C4-2B (cell line): ENCODE data around the gene SLC4A9.
A peak's percentile ranks its signal among the peaks of the same experiment; 100 is the strongest.

ENCODE experiments used
- H3K27ac ChIP-seq: fragments of 450-650 bp; 2 replicates; pipeline ENCODE4 v1.5.1; 2017
- ZFX ChIP-seq: fragments of 450-650 bp; IDR thresholded peaks from 2 replicates; pipeline ENCODE4 v1.6.1; 2017
- TF ChIP-seq, protein P1 (sequence below): fragments of 450-650 bp; conservative IDR thresholded peaks from 2 replicates; pipeline ENCODE4 v1.5.1; 2017; ENCODE audit warnings: mild to moderate bottlenecking

SLC4A9 gene

DNA sequence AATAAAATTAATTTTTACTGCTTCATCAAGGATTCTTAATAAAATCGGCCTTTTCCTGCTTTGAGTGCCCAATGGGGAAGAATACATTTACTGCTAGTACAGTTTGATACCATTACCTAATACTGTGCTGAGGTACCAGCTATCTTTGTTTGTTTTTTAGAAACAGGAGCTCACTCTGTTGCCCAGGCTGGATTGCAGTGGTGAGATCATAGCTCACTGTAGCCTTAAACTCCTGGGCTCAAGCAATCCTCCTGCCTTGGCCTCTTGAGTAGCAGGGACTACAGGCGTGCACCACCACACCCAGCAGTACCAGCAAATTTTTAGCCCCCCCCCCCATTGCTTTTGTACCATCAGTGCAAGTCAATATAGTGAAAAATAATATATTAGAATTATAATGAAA is 28.1 kb downstream of the SLC4A9 start:
- TF ChIP-seq, protein P1, sequence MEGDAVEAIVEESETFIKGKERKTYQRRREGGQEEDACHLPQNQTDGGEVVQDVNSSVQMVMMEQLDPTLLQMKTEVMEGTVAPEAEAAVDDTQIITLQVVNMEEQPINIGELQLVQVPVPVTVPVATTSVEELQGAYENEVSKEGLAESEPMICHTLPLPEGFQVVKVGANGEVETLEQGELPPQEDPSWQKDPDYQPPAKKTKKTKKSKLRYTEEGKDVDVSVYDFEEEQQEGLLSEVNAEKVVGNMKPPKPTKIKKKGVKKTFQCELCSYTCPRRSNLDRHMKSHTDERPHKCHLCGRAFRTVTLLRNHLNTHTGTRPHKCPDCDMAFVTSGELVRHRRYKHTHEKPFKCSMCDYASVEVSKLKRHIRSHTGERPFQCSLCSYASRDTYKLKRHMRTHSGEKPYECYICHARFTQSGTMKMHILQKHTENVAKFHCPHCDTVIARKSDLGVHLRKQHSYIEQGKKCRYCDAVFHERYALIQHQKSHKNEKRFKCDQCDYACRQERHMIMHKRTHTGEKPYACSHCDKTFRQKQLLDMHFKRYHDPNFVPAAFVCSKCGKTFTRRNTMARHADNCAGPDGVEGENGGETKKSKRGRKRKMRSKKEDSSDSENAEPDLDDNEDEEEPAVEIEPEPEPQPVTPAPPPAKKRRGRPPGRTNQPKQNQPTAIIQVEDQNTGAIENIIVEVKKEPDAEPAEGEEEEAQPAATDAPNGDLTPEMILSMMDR = no peak
- TF ChIP-seq ZFX = no peak
- H3K27ac ChIP-seq = no peak overlapping the region

DNA sequence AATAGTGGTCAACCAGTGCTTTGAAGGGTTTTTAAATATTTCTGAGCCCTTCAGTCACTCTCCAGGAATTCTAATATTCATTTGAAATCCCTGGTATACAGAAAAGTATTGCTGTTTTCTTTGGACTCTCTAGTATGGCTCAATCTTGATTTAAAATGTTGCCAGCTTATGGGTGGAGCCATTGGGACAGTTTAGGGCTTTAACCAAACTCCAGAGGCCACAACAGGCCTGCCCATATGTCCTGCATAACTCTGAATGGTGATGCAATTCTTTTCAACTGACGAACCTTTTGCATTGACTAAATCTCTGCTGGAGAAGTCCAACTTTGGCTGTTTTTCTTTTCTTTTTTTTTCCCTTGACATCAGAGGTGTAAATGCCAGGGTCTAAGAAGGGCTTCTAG is 31.3 kb downstream of the SLC4A9 start:
- H3K27ac ChIP-seq = no peak overlapping the region
- TF ChIP-seq ZFX = no peak
- TF ChIP-seq, protein P1 = no peak

DNA sequence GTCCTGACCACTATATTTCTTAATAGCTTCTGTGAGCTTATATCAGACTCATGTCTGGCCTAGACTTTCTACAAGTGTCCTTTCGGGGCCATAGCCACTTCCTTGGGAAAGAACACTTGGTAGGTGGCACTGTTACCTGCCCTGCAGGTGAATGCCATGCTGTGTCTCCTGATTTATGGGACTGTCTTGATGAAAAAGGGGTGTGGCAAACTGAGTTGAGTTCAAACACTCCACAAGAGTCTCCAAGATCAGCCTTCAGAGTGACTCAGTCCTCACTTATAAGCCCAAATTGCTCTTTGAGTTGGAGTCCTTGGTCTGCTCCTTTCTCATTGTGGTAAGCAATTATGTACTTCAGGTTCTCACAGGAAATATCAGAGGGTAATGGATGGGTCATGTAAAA is 31.7 kb downstream of the SLC4A9 start:
- no peak overlapping the region for H3K27ac ChIP-seq
- TF ChIP-seq, protein P1 = no peak
- no peak for TF ChIP-seq ZFX

DNA sequence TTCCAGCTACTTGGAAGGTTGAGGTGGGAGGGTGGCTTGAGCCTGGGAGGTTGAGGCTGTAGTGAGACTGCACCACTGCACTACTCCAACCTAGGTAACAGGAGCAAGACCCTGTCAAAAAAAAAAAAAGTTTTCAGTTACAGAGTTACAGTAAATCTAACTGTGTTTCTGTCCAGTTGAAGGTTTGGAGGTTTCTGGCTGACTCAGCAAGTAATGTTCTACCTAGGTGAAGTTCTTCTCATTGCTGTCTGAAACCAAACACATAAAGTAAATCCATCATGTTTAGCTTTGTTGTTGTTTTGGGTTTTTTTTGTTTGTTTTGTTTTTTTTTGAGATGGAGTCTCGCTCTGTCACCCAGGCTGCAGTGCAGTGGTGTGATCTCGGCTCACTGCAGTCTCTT is 33.7 kb downstream of the SLC4A9 start:
- TF ChIP-seq, protein P1 = no peak
- no peak for TF ChIP-seq ZFX
- H3K27ac ChIP-seq = no peak overlapping the region

DNA sequence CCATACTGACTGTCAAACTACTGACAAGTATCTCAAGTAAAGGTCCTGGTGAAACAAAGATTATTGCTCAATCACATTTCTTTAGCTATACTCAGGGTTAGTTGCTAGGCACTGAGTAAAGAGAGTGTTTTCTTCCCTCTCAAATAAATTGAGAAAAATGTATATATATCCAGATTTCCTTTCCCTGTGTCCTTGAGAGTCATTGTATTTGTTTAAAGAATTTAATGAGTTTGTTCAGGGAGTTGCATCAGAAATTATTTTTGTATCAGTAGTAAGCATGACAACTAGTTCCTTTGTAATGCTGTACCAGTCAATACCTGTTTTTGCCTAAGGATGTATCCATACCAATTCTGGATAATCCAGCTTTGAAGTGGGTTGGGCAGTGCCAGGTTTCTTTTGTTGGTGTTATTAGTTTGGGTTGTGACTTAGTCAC is 38.4 kb downstream of the SLC4A9 start:
- TF ChIP-seq, protein P1 = no peak
- H3K27ac ChIP-seq = peak overlapping the region; percentile 77

DNA sequence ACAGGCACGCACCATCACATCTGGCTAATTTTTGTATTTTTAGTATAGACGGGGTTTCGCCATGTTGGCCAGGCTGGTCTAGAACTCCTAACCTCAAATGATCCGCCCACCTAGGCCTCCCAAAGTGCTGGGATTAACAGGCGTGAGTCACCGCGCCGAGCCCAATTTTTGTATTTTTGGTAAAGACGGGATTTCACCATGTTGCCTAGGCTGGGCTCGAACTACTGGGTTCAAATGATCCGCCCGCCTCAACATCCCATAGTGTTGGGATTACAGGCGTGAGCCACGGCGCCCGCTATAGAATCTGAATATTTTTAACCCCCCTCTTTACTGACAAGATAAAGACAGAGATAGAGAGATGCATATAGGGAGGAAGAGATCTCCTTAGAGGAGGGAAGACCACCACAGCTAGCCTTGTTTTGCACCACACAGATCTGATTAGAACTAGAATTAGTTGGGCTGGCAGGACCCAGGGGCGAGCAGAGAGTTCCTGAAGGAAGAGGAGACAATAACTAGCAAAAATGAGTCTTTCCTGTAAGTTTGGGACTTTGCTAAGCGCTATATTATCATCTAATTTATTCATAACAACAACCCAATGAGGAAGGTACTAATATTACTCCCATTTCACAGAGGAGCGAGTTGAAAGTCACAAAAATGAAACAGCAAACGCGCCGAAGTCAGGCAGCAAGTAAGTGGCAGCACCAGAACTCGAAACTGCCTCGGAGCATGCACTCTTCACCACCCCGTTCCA is 40.2 kb downstream of the SLC4A9 start:
- no peak for TF ChIP-seq ZFX
- TF ChIP-seq, protein P1 = no peak

DNA sequence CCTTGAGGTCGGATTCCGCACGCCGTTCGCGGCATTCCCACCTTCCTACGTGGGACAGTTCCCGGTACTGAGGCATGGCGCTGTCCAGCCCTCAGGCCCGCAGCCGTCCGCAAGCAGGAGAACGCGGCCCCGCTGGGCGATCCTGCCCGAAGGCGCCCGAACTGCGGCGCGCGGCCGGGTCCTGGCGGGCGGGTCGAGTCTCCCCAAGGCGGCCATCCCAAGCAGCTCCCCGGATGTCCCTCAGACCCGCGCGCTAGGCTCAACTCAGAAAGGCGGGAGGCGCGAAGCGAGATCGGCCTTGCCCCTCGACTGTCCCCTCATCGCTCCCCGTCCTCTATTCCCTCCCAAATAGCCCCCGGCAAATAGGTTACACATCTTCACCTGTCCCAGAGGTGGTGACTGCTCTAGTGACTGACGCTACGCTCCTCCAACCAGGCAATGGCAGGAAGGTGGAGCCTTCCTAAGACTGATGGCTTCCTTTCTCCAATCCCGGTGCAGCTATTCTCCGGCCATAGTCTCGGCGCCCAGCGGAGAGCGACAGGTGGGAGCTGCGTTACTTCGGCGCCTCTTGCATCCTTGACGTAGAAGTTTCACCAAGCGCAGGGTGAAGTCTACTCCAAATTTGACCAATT is 40.9 kb downstream of the SLC4A9 start:
- TF ChIP-seq, protein P1 = no peak
- TF ChIP-seq ZFX = peak; percentile 54; the same call in 1 of the 2 replicates
- peak overlapping the region; percentile 96 for H3K27ac ChIP-seq

More for the DNA sequence above, 40.2 kb downstream of the SLC4A9 start:
- peak overlapping the region; percentile 96 for H3K27ac ChIP-seq
